SK-N-SH treated with all-trans-retinoic acid at 6 μM for 48 hours (cell line): Measurements from ENCODE around the gene BSPRY.

Source experiments
- CREB5 ChIP-seq: fragments of 250-450 bp; sonication (Bioruptor Pico); IDR thresholded peaks from 2 replicates; pipeline ENCODE4 v1.5.1; 2020; ENCODE audit warnings: low read depth, mild to moderate bottlenecking, moderate library complexity
- CSDC2 ChIP-seq: fragments of 250-450 bp; sonication (Bioruptor Pico); IDR thresholded peaks from 2 replicates; pipeline ENCODE4 v1.5.0; 2020; ENCODE audit warnings: mild to moderate bottlenecking, moderate library complexity
- GLIS3 ChIP-seq: fragments of 250-450 bp; sonication (Bioruptor Pico); IDR thresholded peaks from 2 replicates; pipeline ENCODE4 v1.5.0; 2020; ENCODE audit warnings: mild to moderate bottlenecking, moderate library complexity
- ISL1 ChIP-seq: fragments of 250-450 bp; sonication (Bioruptor Pico); IDR thresholded peaks from 2 replicates; pipeline ENCODE4 v2.1.2; 2022; ENCODE audit warnings: mild to moderate bottlenecking, moderate library complexity
- OSR1 ChIP-seq: fragments of 250-450 bp; sonication (Bioruptor Pico); IDR thresholded peaks from 2 replicates; pipeline ENCODE4 v1.8.0; 2022; ENCODE audit warnings: moderate library complexity, mild to moderate bottlenecking, inconsistent platforms
- PATZ1 ChIP-seq: fragments of 250-450 bp; sonication (Bioruptor Pico); IDR thresholded peaks from 2 replicates; pipeline ENCODE4 v1.8.0; 2020; ENCODE audit warnings: mild to moderate bottlenecking, moderate library complexity, borderline replicate concordance
- PPARA ChIP-seq: fragments of 250-450 bp; sonication (Bioruptor Pico); IDR thresholded peaks from 2 replicates; pipeline ENCODE4 v1.5.0; 2020; ENCODE audit warnings: mild to moderate bottlenecking, borderline replicate concordance
- SNAI2 ChIP-seq: fragments of 250-450 bp; sonication (Bioruptor Pico); IDR thresholded peaks from 2 replicates; pipeline ENCODE4 v1.5.0; 2020; ENCODE audit warnings: mild to moderate bottlenecking, moderate library complexity
- TOX ChIP-seq: fragments of 250-450 bp; sonication (Bioruptor Pico); IDR thresholded peaks from 2 replicates; pipeline ENCODE4 v1.8.0; 2021; ENCODE audit warnings: mild to moderate bottlenecking, moderate library complexity, borderline replicate concordance
- TSHZ2 ChIP-seq: fragments of 250-450 bp; sonication (Bioruptor Pico); IDR thresholded peaks from 2 replicates; pipeline ENCODE4 v1.5.0; 2020; ENCODE audit warnings: mild to moderate bottlenecking, moderate library complexity
- ZFP3 ChIP-seq: fragments of 250-450 bp; sonication (Bioruptor Pico); IDR thresholded peaks from 2 replicates; pipeline ENCODE4 v1.5.0; 2020; ENCODE audit warnings: mild to moderate bottlenecking, moderate library complexity
- ZFP30 ChIP-seq: fragments of 450-650 bp; formaldehyde crosslinking; IDR thresholded peaks from 2 replicates; pipeline ENCODE4 v1.5.0; 2022; ENCODE audit warnings: mild to moderate bottlenecking, moderate library complexity
- ZNF8 ChIP-seq: fragments of 450-650 bp; formaldehyde crosslinking; IDR thresholded peaks from 2 replicates; pipeline ENCODE4 v1.5.0; 2020; ENCODE audit warnings: mild to moderate bottlenecking, moderate library complexity
- TF ChIP-seq, protein P1 (sequence below): fragments of 250-450 bp; sonication (Bioruptor Pico); IDR thresholded peaks from 2 replicates; pipeline ENCODE4 v1.5.1; 2021; ENCODE audit warnings: mild to moderate bottlenecking, moderate library complexity

DNA sequence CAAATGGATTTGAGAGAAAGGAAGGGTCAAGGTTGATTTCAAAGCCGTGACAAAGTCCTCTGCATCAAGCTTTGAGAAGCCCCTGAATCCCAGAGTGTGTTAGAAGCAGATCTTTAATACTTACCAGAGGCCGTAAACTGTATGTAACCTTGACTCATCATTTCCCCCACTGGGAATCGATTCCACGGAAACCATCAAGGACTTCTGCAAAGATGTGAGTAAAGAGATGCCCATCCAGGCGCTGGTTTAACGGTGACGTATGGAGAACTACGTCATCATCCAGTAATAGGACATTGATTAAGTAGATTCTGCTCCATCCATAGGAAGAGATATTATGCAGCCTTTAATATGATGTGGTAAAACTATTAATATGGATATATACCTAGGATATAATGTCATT is 47.8 kb upstream of the BSPRY start:
- no peak for TF ChIP-seq ZFP30 (CRISPR knock-in tag)
- TF ChIP-seq PPARA (CRISPR knock-in tag), result no peak
- TF ChIP-seq TSHZ2 (CRISPR knock-in tag), result no peak
- no peak for TF ChIP-seq PATZ1
- no peak for TF ChIP-seq OSR1 (CRISPR knock-in tag)
- TF ChIP-seq SNAI2 (CRISPR knock-in tag), result no peak
- no peak for TF ChIP-seq CREB5 (CRISPR knock-in tag)
- no peak for TF ChIP-seq TOX
- TF ChIP-seq CSDC2 (CRISPR knock-in tag), result no peak
- no peak for TF ChIP-seq ZNF8 (CRISPR knock-in tag)
- TF ChIP-seq GLIS3 (CRISPR knock-in tag), result no peak
- no peak for TF ChIP-seq ISL1 (CRISPR knock-in tag)
- TF ChIP-seq ZFP3 (CRISPR knock-in tag), result no peak
- TF ChIP-seq, protein P1, sequence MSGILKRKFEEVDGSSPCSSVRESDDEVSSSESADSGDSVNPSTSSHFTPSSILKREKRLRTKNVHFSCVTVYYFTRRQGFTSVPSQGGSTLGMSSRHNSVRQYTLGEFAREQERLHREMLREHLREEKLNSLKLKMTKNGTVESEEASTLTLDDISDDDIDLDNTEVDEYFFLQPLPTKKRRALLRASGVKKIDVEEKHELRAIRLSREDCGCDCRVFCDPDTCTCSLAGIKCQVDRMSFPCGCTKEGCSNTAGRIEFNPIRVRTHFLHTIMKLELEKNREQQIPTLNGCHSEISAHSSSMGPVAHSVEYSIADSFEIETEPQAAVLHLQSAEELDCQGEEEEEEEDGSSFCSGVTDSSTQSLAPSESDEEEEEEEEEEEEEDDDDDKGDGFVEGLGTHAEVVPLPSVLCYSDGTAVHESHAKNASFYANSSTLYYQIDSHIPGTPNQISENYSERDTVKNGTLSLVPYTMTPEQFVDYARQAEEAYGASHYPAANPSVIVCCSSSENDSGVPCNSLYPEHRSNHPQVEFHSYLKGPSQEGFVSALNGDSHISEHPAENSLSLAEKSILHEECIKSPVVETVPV (CRISPR knock-in tag), result no peak
